Hematopoietic multipotent progenitor cell treated with erythropoietin and hydrocortisone succinate and interleukin-3 and kit ligand, for 4 days (in vitro differentiated cells): ENCODE results near the gene DNAH14.

Source experiments
- DNase-seq: peaks from one replicate; pipeline ENCODE4 v3.0.0-alpha.2; 2015

Gene DNAH14

GRCh38 chr1:225413708-225414375 is 484.4 kb downstream of the DNAH14 start:
- peak; percentile 50 for DNase-seq

DNA sequence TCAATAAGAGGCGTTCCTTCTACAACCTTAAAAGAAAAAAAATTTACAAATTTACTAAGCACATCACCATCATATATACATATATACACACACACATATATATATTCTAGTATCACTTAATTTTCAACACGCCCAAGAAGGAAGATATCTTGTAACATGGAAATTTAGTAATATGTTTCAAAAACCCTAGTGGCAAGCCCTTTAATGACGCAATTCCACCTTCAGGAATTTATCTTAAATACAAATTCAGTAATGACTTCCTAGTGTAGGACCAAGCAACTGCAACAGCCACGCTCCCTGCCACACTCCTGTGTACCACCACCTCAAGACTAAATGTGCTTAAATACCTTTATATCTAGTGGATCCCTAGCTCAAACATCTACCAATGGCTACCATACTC is 485.8 kb downstream of the DNAH14 start:
- peak; percentile 33 for DNase-seq

DNA sequence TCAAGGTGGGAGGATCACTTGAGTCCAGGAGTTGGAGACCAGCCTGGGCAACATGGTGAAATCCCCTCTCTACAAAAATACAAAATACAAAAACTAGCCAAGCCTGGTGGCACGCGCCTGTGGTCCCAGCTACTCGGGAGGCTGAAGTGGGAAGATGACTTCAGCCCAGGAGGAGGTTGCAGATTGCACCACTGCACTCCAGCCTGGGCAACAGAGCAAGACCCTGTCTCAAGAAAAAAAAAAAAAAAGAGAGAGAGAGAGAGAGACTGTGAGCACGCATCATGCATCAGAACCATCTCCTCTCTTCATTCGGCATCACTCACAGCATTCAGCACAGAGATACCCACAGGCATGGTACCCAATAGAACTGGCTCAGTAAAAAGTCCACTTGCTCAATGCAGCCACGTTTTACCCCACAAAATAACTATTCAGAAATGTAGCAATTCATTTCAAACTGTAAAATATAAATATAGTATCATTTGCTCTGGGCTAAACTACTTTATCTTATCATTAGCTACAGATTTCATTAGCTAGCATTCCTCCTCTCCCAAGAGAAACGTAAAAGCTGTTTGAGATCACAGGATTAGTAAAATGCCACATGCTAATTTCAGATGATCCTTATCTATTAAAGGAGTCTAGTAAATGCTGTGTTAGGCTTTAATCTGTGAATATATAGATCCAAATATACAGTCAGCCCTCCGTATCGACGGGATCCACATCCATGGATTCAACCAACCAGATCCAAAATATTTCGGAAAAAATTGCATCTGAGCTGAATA is 486.7 kb downstream of the DNAH14 start:
- DNase-seq: no peak

- DNase-seq: no peak
Observed at GRCh38 chr1:225418059-225418458, 488.6 kb downstream of the DNAH14 start.

DNA sequence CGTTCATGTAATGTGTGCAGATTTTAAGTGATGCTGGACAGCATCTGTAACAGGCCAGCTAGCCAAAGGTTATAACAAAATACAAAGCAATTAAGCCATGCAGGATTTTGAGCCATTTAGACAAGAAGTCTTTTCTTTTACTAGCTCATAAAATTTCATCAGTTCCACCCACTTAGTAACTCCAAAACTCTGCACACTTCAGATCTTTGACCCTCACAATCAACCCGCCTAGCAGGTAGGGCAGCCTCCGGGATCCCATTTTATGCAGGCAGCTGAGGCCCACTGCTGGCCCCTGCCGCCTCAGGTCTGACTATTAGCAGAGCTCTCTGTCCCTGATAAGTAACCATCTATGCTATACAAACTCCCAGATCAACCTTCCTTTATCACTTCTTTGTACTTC is 489.1 kb downstream of the DNAH14 start:
- DNase-seq: no peak

DNA sequence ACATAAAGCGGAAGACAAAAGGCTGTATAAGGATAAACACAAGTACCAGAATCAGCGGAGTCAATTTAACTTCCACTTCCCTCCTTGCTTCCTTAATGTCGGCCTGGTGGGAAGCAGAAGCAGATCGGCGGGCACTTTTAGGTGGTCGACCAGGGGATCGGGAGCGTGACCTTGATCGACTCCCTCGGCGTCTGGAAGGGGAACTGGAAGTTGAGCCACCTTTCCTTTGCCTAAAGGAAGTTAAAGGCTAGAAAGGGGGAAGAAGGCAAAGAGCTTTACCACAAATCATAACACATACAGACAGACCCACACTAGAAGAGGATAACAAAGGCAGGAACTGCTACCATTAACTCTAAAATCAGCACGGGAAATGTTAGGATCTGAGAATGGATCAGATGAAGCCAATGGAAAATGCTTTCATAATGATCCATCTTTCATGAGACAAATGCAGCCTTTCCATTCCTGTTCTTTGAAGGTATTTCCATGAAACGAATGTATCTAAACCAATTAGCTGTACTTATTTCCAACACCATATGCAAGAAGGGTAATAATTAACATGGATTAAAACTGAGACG is 492.6 kb downstream of the DNAH14 start:
- DNase-seq: no peak

DNA sequence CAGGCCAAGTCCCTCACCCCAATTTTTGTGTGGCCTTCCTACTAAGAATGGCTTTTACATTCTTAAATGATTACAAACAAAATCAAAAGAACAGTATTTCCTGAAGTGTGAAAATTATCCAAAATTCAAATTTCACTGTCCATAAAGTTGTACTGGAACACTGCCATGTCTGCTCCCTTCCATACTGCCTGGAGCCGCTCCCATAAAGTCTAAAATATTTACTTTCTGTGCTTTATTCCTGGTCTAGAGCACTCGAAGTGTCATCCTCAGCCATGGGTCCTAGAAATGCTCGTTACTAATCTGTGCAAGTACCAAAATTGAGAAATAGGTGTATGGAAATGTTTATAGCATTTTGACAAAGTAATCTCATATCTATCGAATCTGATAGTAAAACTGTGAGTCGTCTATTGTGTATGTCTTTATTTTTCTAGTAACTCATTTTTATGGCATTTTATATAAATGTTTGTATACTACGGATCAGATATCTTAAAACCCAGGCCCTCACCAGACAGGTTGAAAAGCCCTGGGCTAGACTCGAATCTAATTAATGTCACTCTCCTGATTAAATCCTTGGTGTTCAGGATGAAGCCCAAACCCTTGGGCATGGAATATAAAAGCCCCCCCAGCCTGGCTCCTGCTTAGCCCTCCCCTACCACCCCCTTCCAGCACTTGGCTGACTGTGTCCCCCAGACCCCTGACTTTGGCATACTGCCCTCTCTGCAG is 493.5 kb downstream of the DNAH14 start:
- DNase-seq: no peak

DNA sequence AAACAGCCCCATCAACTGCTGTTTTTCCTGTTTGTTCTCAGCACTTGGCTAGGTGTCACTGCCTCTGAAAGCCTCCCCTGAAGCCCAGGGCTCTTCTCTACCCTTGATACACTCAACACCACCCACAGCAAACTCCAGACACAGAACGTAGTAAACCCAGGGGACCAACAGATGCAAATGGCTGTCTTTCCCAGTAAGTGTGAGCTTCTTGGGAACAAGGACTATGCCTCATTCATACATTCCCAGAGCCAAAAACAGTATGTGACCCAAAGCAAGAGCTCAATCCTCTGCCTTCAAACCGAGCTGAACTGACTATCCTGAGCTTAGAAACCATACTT is 494.0 kb downstream of the DNAH14 start:
- no peak for DNase-seq

DNA sequence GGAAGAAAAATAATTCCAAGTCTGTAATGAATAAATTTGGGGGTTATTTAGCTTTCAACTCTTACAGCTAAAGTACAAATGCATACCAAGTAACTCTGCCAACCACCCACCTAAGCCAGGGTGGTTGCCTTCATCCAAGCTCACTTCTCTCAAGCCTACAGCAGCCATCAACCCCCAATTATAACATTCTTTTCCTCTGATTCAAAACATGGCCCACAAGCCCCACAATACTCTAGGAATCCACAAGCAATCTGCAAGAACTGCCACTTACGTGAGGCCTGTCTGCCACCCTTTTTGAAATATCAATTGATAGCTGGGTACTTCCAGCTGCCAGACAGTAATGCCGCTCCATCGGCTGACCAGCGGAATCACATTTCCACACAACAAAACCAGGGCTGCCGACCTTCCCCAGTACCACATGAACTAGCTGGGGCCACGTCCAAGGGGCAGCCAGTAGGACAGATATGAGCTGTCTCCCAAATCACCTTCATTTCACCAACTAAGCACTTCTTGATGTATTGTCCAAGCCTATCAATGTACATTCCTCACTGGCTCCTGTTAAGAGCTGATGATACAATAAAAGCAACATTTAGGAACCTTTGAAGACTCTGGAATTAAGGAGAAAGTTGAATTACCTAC is 495.2 kb downstream of the DNAH14 start:
- DNase-seq: no peak

DNA sequence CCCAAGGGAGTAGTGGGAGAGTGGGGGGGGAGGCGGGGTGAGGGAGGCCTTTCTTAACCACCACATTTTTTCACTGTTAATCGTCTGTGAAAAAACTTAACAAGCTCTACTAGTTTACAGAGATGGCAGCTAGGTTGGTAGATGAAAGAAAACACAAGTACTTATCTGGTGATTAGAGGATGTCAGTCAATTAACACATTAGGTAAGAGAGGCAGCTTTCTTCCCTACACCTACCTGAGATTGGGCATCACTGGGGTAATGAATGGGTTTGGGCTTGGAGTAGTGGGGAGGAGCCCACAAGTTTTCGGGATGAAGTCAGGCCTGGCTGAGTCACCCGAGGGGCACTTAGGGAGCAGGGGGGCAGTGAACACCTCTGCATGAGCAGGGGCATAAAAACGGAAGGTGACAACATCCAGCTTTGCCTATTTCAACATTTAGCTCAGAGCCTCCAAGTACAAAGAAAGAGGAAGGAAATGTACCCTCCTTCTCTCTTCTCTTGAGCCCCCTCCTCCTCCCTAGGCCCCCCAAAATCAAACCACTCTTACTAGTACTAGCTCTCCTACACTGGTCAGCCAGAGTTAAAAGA is 495.8 kb downstream of the DNAH14 start:
- DNase-seq: peak; percentile 76

- DNase-seq: peak; percentile 52
Observed at GRCh38 chr1:225426395-225427234, 497.1 kb downstream of the DNAH14 start.

DNA sequence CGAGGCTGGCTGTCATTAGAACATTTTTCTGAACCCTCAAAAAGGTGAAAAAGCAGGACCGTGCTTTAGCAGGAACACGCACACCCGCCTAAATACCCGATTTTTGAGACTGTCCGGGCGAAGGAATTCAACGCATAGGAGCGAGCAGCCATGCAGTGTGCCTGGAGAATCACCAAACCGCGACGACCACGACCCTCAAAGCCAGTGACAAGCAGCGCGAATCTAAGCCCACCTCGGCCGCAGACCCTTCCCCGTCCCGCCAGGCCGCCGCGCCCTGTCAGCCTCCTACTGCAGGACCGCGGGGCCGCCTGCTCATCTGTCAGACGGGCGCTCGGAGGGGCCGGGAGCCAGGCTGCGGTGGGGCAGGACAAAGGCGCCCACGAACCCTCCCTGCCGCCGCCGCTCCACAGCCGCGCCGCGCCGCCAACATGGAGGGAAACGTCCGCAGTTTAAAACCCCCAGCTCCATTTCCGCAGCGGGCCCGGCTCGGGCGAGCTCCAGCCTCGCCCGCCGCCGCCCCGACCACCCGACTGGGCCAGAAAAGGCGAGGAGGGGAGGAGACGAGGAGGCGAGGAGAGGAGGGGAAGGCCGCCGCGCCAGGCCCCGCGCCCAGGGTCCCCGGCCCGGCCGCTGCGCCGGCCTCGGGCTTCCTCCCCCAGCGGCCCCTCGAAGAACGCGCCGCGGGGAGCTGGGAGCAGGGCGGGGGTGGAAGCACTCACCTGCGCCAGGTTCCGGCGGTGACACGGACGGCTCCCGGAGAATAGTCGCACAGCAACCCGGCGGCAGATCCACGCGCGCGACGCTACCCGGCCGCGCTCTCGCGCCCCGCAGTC is 498.0 kb downstream of the DNAH14 start, which contains the start of gene LBR:
Gene LBR (minus strand): TSS at position 804 of the 833 bp plus-strand sequence. CDS start 3,963 bp downstream, outside the sequence.
- no peak for DNase-seq

DNA sequence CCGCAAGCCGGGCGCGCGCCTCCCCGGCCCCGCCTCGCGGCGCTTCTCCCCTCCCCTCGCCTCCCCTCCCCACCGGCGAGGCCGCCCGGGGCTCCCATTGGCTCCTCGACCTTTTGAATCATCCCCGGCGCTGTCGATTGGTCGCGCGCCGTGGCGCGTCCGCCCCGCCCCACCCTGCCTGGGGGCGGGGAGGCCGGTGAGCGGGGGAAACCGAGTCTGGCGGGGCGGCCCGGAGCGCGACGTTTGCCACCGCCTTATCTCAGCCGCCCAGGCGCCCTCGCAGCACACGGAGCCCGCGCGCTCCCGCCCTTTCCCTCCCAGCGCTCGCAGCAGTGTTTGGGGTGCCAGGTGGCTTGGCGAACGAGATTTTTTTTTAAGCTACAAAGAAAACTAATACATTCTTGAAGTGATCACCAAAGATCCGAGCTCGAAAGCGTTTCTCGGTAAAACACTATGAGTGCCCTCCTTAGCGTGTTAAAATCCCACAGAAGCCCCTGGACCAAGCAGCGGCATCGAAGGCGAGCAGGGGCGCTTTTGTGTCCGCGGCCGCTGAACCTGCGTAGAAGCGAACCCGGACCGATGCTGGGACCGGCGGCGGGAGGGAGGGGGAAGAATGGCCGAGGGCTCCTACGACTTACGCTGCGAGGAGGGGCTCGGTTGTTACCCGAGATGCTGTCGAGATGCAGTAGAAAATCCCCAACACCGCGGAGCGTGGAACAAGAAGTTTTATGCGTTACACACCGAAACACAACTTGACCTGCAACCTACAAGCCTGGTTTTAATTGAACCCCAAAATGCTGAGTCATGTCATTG is 498.8 kb downstream of the DNAH14 start:
- peak; percentile 97 for DNase-seq

DNA sequence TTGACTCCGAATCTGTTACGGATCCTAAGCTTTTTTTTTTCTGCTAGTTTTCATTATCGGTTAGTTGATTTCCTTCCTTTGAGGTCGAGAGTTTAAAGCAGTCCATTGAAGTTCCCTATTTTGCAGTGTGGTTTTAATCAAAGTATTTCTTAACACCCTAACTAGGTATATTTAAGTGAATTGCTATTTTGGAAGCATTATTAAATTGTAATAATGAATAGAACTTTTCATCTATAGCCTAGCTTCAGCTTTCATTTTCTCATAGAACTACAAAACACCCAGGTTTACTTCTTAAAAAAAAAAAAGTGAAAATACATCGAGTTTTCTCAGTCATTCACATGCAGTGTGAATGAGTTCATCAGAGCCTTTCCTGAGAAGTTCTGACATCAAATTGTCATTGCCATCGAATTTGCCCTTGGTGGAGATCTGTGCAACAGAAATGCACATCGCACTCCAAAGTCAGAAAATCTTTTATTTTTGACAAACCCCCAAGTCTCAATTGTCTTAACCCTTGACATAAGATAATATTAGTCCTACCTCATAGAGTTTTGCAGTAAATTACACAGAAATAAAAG is 499.5 kb downstream of the DNAH14 start:
- DNase-seq: peak; percentile 94

DNA sequence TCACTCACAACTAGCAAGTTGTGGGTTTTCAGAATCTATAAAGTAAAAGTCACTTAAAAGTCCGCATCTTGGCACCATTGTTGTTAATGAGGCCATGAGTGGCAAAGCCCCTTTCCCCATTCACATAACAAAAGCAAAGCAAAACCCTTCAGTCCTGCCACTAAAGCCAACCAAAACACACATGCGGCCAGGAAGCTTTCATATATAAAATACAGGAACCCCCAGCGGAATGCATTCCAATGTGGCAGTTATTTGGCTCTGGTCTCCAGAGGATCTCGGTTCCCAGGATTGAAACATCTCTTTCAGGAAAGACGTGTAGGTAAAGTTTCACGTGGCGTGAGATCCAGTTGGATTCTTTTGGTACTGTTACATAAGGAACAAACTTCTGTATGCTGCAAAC is 500.8 kb downstream of the DNAH14 start:
- DNase-seq: no peak

DNA sequence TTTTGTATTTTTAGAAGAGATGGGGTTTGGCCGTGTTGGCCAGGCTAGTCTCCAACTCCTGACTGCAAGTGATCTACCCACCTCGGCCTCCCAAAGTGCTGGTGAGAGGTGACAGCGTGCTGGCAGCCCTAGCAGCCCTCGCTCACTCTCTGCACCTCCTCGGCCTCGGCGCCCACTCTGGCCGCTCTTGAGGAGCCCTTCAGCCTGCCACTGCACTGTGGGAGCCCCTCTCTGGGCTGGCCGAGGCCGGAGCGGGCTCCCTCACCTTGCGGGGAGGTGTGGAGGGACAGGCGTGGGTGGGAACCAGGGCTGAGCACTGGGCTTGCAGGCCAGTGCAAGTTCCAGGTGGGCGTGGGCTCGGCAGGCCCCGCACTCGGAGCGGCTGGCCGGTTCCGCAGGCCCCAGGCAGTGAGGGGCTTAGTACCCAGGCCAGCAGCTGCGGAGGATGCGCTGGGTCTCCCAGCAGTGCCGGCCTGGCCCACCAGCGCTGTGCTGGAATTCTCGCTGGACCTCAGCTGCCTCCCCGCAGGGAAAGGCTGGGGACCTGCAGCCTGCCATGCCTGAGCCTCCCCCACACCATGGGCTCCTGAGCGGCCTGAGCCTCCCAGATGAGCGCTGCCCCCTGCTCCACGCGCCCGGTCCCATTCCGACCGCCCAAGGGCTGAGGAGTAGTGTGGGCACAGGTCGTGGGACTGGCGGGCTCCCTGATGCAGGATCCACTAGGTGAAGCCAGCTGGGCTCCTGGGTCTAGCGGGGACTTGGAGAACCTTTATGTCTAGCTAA is 501.8 kb downstream of the DNAH14 start:
- DNase-seq: no peak

GRCh38 chr1:225434046-225434445 is 504.6 kb downstream of the DNAH14 start:
- DNase-seq: no peak

DNA sequence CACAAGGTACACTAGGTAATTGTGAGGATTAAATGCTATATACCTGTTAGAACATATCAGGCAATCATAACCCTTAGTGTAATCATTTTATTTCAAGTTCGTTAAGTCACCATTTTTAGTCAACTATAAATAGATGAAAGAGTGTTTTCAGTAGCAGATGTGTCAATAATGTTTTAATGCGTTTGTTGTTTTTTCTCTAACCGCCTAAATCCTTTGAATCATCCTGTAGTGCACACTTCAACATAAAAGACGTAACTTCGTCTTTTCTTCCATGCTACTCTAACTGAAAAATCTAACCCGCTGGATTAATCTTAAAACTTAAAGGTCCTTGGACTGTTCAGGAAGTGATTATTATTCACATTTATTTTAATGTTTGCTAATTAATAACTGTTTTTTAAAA is 505.6 kb downstream of the DNAH14 start:
- DNase-seq: no peak

DNA sequence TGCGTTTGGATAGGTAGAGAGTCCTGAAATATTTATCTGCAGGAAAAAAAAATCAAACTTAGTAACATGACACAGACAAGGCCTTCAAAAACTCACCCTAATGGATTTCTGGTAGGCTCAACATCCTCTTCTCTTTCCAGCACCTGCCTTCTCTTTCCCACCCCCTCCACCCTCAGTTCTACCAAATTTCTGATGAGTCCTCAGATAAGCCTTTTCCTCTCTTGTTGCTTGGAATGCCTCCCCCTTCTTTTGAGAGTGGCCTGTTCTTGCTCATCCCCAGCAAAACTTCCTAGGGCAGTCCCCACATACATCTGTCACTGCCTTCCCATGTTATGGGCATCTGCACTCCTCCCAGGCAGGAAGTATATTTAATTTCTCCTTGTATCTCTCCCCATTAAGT is 506.0 kb downstream of the DNAH14 start:
- DNase-seq: no peak
